GM13976 (cell line): ENCODE results near the gene SSX2IP.

Experiments used
- DNase-seq: peaks from one replicate; pipeline ENCODE4 v3.0.0; 2012; ENCODE audit warnings: low spot score
- in situ Hi-C: fragments of 300-500 bp; cut with MboI; formaldehyde crosslinking; loops from one replicate; pipeline ENCODE4 v1.12.0; 2022; ENCODE audit warnings: low sequenced_read_pairs, mixed read lengths, inconsistent platforms; ENCODE audit not compliant: unreplicated experiment
- TF ChIP-seq, protein P1 (sequence below): IDR thresholded peaks from 2 replicates; pipeline ENCODE4 v1.5.1; 2012; ENCODE audit warnings: borderline replicate concordance, mild to moderate bottlenecking; ENCODE audit not compliant: insufficient read depth; ENCODE audit errors: extremely low read depth, missing control alignments, control extremely low read depth

The SSX2IP gene

DNA sequence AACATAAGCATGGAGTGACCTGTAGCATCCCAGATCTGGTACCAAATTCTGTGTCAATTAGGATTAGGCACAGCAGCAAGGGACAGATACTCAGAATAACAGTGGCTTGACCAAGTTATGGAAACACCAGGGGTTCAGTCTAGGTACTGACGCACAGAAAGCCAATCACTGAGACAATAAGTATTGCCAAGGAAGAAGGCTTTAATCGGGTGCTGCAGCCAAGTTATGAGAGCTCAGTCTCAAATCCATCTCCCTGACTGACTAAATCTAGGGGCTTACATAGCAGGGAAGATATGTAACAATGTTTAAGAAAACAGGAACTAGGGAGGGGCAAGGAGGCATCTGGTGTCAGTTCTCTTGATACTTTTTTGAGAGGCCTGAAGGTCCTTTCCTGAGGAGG, 76.4 kb downstream of the SSX2IP start:
- DNase-seq, result no peak
- TF ChIP-seq, protein P1, sequence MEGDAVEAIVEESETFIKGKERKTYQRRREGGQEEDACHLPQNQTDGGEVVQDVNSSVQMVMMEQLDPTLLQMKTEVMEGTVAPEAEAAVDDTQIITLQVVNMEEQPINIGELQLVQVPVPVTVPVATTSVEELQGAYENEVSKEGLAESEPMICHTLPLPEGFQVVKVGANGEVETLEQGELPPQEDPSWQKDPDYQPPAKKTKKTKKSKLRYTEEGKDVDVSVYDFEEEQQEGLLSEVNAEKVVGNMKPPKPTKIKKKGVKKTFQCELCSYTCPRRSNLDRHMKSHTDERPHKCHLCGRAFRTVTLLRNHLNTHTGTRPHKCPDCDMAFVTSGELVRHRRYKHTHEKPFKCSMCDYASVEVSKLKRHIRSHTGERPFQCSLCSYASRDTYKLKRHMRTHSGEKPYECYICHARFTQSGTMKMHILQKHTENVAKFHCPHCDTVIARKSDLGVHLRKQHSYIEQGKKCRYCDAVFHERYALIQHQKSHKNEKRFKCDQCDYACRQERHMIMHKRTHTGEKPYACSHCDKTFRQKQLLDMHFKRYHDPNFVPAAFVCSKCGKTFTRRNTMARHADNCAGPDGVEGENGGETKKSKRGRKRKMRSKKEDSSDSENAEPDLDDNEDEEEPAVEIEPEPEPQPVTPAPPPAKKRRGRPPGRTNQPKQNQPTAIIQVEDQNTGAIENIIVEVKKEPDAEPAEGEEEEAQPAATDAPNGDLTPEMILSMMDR, result no peak
- in situ Hi-C loops, result loop anchor here (10.0 kb wide), 1 partner anchor 169 kb away; no protein-coding TSS in a partner anchor

DNA sequence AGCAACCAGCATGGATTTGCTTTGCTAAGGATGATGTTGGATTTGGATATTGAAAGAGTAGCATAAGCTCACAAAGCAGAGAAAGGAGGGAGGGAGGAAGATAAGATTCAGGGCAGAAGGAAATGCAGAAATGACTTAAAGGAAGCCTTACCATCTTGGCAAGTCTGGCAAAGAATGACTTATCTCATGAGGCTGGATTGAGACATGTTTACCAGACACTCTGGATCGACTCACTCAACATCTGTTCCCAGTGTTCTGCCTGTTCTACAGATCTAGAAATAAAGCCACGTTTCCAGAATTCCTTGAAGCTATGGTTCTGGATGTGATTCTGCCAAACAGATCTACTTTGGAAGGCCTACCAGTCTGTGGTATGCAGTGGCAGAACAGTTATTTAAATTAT, 77.2 kb downstream of the SSX2IP start:
- TF ChIP-seq, protein P1, result no peak
- in situ Hi-C loops, result loop anchor here (10.0 kb wide), 1 partner anchor 168 kb away; no protein-coding TSS in a partner anchor

DNA sequence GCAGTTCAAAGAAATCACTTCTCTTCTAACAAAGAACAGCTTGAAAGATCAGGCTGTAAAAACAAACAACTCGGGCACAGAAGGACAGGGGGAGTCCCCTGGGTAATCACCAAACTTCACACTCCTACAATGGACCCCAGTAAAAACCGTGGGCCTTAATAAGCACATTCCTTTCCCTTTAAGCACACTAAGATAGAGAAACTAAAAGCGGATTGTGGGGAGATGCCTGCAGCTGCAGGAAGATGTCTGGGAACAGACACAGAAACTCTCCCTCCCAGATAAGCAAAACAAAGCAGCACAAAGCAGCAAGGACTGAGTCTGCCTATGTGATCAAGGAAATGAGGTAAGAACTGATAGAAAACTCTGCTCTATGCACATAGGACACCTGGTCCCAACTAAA, 78.5 kb downstream of the SSX2IP start:
- in situ Hi-C loops, result loop anchor here (10.0 kb wide), 1 partner anchor 167 kb away; no protein-coding TSS in a partner anchor
- no peak for DNase-seq

More for the DNA sequence above, 77.2 kb downstream of the SSX2IP start:
- no peak for DNase-seq

DNA sequence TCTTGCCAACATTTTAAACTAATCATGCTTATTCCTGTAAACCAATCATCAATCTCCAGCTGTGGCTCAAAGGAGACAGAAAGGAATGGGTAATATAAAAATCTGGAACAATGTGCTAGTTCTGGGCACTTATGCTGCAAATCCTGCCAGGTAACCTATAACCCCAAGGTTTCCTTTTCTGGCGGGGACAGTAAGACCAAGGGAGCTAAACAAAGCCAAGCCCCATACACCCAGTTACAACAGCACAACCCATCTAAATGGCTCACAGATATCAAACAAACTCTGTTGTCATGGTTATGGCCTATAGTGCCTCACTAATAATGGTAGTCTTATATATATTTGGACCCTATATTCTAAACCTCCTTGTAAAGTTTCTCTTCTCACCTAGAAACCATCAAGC, 79.2 kb downstream of the SSX2IP start:
- TF ChIP-seq, protein P1, result no peak
- DNase-seq, result no peak
- in situ Hi-C loops, result loop anchor here (10.0 kb wide), 1 partner anchor 166 kb away; no protein-coding TSS in a partner anchor

More for the DNA sequence above, 78.5 kb downstream of the SSX2IP start:
- TF ChIP-seq, protein P1, result no peak

DNA sequence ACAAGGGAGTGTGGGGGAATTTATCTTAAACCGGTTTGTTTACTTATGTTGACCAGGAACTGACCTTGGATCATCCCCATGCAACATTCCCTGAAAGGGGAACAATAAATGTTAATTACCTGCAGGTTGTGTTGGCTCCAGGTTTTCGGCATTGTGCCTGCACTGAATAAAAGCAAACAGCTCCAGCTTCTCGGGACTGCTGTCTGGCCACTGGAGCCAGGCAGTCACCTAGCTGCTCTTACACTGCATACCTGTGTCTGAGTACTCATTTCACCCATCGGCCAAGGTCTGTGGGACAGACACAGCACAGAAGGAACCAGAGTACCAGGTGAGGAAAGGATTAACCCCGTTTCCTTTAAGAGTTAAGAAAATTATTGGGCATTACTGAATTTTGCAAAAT, 83.3 kb downstream of the SSX2IP start:
- TF ChIP-seq, protein P1, result no peak
- in situ Hi-C loops, result no loop called here
- DNase-seq, result no peak

DNA sequence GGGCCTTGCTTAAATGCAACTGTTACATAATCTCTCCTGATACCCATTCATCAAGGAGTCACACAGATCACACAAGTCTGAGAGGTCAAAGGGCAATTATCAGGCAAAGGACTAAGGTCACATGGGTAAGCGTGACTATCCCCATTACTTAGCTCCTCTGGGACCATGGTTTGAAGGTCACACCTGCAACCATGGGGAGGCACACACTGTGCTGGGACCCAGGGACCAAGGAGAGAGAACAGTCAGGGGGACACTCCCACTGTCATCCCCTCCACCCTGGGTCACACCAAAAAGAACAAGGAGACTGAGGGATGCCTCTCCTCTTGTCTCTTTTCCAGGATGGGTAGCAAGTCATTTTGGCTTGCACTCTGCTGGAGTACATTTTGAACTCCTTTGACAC, 85.1 kb downstream of the SSX2IP start:
- DNase-seq, result no peak
- TF ChIP-seq, protein P1, result no peak
- in situ Hi-C loops, result no loop called here
